Tibial artery (tissue), 4 donors: Measurements from ENCODE around the gene RSBN1L.

Experiments used
- DNase-seq, 2 donors: peaks; one replicate each; pipeline ENCODE4 v3.0.0-alpha.2; 2019
- H3K27ac ChIP-seq, 2 donors: fragments of 200-600 bp; sonication (generic) in 1 of 2; 1 replicate in 1 of 2; 2 replicates in 1 of 2; pipeline ENCODE4 v1.5.1; 2018 to 2019; ENCODE audit warnings: mild to moderate bottlenecking in 1 of 2
- H3K27me3 ChIP-seq, 2 donors: fragments of 200-600 bp; sonication (generic) in 1 of 2; one replicate each; pipeline versions ENCODE4 v1.5.1 to v1.6.0; 2016 to 2019
- H3K36me3 ChIP-seq, 3 donors: fragments of 200-600 bp; sonication (generic) in 2 of 3; one replicate each; pipeline ENCODE4 v1.5.1; 2016 to 2019; ENCODE audit warnings: mild to moderate bottlenecking in 2 of 3
- H3K4me1 ChIP-seq, 4 donors: fragments of 200-600 bp; sonication (generic) in 2 of 4; 1 replicate in 3 of 4; 2 replicates in 1 of 4; pipeline ENCODE4 v1.5.1; 2016 to 2019
- H3K4me3 ChIP-seq, 2 donors: fragments of 200-600 bp; sonication (generic) in 1 of 2; 1 replicate in 1 of 2; 2 replicates in 1 of 2; pipeline ENCODE4 v1.5.1; 2018 to 2019; ENCODE audit warnings: mild to moderate bottlenecking in 2 of 2
- H3K9me3 ChIP-seq, 3 donors: fragments of 200-600 bp; sonication (generic) in 1 of 3; one replicate each; pipeline ENCODE4 v1.5.1; 2016 to 2019
- CTCF ChIP-seq, 2 experiments: fragments of 200-600 bp in 1 of 2; fragments of 450-650 bp in 1 of 2; IDR thresholded peaks; one replicate each; pipeline ENCODE4 v1.5.1; 2017 to 2019; ENCODE audit warnings: antibody characterized with exemption in 2 of 2, mild to moderate bottlenecking in 1 of 2, moderate library complexity in 1 of 2
- intact Hi-C: fragments of 100-400 bp; cut with DNase I; formaldehyde crosslinking; loops from one replicate; pipeline ENCODE4 v1.15.0; 2023; ENCODE audit warnings: low total_unique reads

RSBN1L gene

GRCh38 chr7:77800158-77800557, 103.9 kb downstream of the RSBN1L start:
- Histone ChIP-seq H3K9me3 (no peaks in the 10 kb centered on the region), H3K4me1 (peaks cover 0 to 32% (median 18%) of the 10 kb centered on the region in 4 donors), H3K27me3 (no peaks in the 10 kb centered on the region), H3K36me3 (no peaks in the 10 kb centered on the region), H3K27ac (peak overlapping the region; percentile 91 to 92), H3K4me3 (peak overlapping the region; percentile 89 to 97)
- intact Hi-C loops = loop anchor here (5.0 kb wide), 1 partner anchor 217 kb away; no protein-coding TSS in a partner anchor
- TF ChIP-seq CTCF (IDR thresholded peaks at IDR 0.05) = no peak
- DNase-seq = no peak

- H3K9me3 ChIP-seq = peaks cover 0 to 2% (median 0%) of the 10 kb centered on the region in 3 donors
- peaks cover 0 to 2% (median 0%) of the 10 kb centered on the region in 3 donors for H3K36me3 ChIP-seq
- TF ChIP-seq CTCF (IDR thresholded peaks at IDR 0.05) = no peak
- DNase-seq = no peak
- H3K4me1 ChIP-seq = peaks cover 0 to 31% (median 17%) of the 10 kb centered on the region in 4 donors
- peak overlapping the region in 1 of 2 donors; percentile 91 for H3K27ac ChIP-seq
- no peaks in the 10 kb centered on the region for H3K27me3 ChIP-seq
- no peak overlapping the region for H3K4me3 ChIP-seq
- intact Hi-C loops = loop anchor here (5.0 kb wide), 1 partner anchor 217 kb away; no protein-coding TSS in a partner anchor
These were observed 104.5 kb downstream of the RSBN1L start for GRCh38 chr7:77800730-77801129.

- TF ChIP-seq CTCF (IDR thresholded peaks at IDR 0.05) = no peak
- Histone ChIP-seq H3K9me3 (peaks cover 0 to 23% (median 0%) of the 10 kb centered on the region in 3 donors), H3K27me3 (no peaks in the 10 kb centered on the region), H3K4me1 (peaks cover 0 to 17% (median 7%) of the 10 kb centered on the region in 4 donors), H3K4me3 (no peak overlapping the region), H3K27ac (no peak overlapping the region), H3K36me3 (peaks cover 0 to 3% (median 0%) of the 10 kb centered on the region in 3 donors)
- DNase-seq = no peak
- intact Hi-C loops = loop anchor here (5.0 kb wide), 1 partner anchor 215 kb away; no protein-coding TSS in a partner anchor
These were observed 106.5 kb downstream of the RSBN1L start for GRCh38 chr7:77802557-77803405.

- Histone ChIP-seq H3K4me3 (no peak overlapping the region), H3K27me3 (no peaks in the 10 kb centered on the region), H3K27ac (no peak overlapping the region), H3K4me1 (peaks cover 0 to 5% (median 0%) of the 10 kb centered on the region in 4 donors), H3K9me3 (peaks cover 0 to 32% (median 0%) of the 10 kb centered on the region in 3 donors), H3K36me3 (peaks cover 0 to 4% (median 3%) of the 10 kb centered on the region in 3 donors)
- intact Hi-C loops = no loop called here
- DNase-seq = no peak
- TF ChIP-seq CTCF (IDR thresholded peaks at IDR 0.05) = no peak
These were observed 110.2 kb downstream of the RSBN1L start for GRCh38 chr7:77806425-77806824.

- no peaks in the 10 kb centered on the region for H3K27me3 ChIP-seq
- H3K36me3 ChIP-seq = peaks cover 0 to 4% (median 3%) of the 10 kb centered on the region in 3 donors
- no peak overlapping the region for H3K4me3 ChIP-seq
- peaks cover 0 to 32% (median 0%) of the 10 kb centered on the region in 3 donors for H3K9me3 ChIP-seq
- intact Hi-C loops = no loop called here
- DNase-seq = no peak
- peaks cover 0 to 14% (median 0%) of the 10 kb centered on the region in 4 donors for H3K4me1 ChIP-seq
- H3K27ac ChIP-seq = no peak overlapping the region
- no peak for TF ChIP-seq CTCF (IDR thresholded peaks at IDR 0.05)
These were observed 112.3 kb downstream of the RSBN1L start for GRCh38 chr7:77808517-77808916.
